OCI-M2 (cell line): ENCODE data around the gene IFI27.

ENCODE experiments used
- DNase-seq: peaks from one replicate; lab custom pipeline; 2025; ENCODE audit not compliant: unreplicated experiment; lab: John Stamatoyannopoulos, UW

Gene IFI27

GRCh38 chr14:94102768-94103482 lies 7.6 kb upstream of the IFI27 start:
- no peak for DNase-seq

GRCh38 chr14:94103554-94104150 lies 6.9 kb upstream of the IFI27 start:
- no peak for DNase-seq

- DNase-seq: no peak
Observed at GRCh38 chr14:94104731-94105130, 5.8 kb upstream of the IFI27 start.

GRCh38 chr14:94109915-94110250 lies 653 bp upstream of the IFI27 start:
- no peak for DNase-seq

- DNase-seq: no peak
Observed at GRCh38 chr14:94111276-94112095, 950 bp downstream of the IFI27 start.

- no peak for DNase-seq
Observed at GRCh38 chr14:94112513-94113063, 2.1 kb downstream of the IFI27 start.

GRCh38 chr14:94113073-94113472 lies 2.5 kb downstream of the IFI27 start:
- DNase-seq: no peak

- no peak for DNase-seq
Observed at GRCh38 chr14:94113490-94113889, 3.0 kb downstream of the IFI27 start.

GRCh38 chr14:94113908-94114588 lies 3.5 kb downstream of the IFI27 start:
- DNase-seq: no peak

GRCh38 chr14:94114589-94115057 lies 4.1 kb downstream of the IFI27 start:
- no peak for DNase-seq

- no peak for DNase-seq
Observed at GRCh38 chr14:94115058-94115591, 4.6 kb downstream of the IFI27 start.

GRCh38 chr14:94115631-94116030 lies 5.1 kb downstream of the IFI27 start:
- DNase-seq: no peak

- no peak for DNase-seq
Observed at GRCh38 chr14:94116701-94117100, 6.2 kb downstream of the IFI27 start.

GRCh38 chr14:94117856-94118255 lies 7.3 kb downstream of the IFI27 start:
- no peak for DNase-seq

- DNase-seq: no peak
Observed at GRCh38 chr14:94119071-94119470, 8.5 kb downstream of the IFI27 start.

- no peak for DNase-seq
Observed at GRCh38 chr14:94120667-94121340, 10.3 kb downstream of the IFI27 start.

- DNase-seq: no peak
Observed at GRCh38 chr14:94121485-94121884, 10.9 kb downstream of the IFI27 start.

GRCh38 chr14:94122438-94122837 lies 11.9 kb downstream of the IFI27 start:
- no peak for DNase-seq

GRCh38 chr14:94123296-94123695 lies 12.8 kb downstream of the IFI27 start:
- no peak for DNase-seq

- no peak for DNase-seq
Observed at GRCh38 chr14:94123868-94124267, 13.3 kb downstream of the IFI27 start.
